OCI-LY3 (cell line): Measurements from ENCODE around the gene APBA1.

Experiments used
- H2AFZ ChIP-seq: fragments of 200-600, 300-600 bp; shearing (Covaris generic); 2 replicates; pipeline ENCODE4 v1.6.0; 2014; ENCODE audit warnings: antibody characterized with exemption, low read depth, low read length
- H3K27ac ChIP-seq: fragments of 200-600, 300-600 bp; sonication (generic); 2 replicates; pipeline ENCODE4 v1.5.1; 2014; ENCODE audit warnings: mild to moderate bottlenecking, low read length, moderate library complexity, mixed read lengths
- H3K27me3 ChIP-seq: fragments of 200-600, 300-600 bp; sonication (generic); 2 replicates; pipeline ENCODE4 v1.6.1; 2014; ENCODE audit warnings: low read depth, low read length, mixed read lengths
- H3K36me3 ChIP-seq: fragments of 200-600, 300-600 bp; sonication (generic); replicated peaks from 2 replicates; pipeline ENCODE3; 2014; ENCODE audit warnings: low read depth, low read length, mixed read lengths
- H3K4me1 ChIP-seq: fragments of 300-600, 200-600 bp; sonication (generic); 2 replicates; pipeline ENCODE4 v1.6.1; 2014; ENCODE audit warnings: low read length, mixed read lengths
- H3K4me2 ChIP-seq: fragments of 200-600, 300-600 bp; sonication (generic); 2 replicates; pipeline ENCODE4 v1.6.1; 2014; ENCODE audit warnings: low read length, mixed read lengths
- H3K4me3 ChIP-seq: fragments of 300-600, 200-600 bp; sonication (generic); 2 replicates; pipeline ENCODE4 v1.5.1; 2014; ENCODE audit warnings: antibody characterized with exemption, mild to moderate bottlenecking, low read length, moderate library complexity
- H3K79me2 ChIP-seq: fragments of 300-600, 200-600 bp; shearing (Covaris generic); 2 replicates; pipeline ENCODE4 v1.6.1; 2014; ENCODE audit warnings: mild to moderate bottlenecking, low read length, mixed read lengths
- H3K9ac ChIP-seq: fragments of 300-600, 200-600 bp; shearing (Covaris generic); 2 replicates; pipeline ENCODE4 v1.6.0; 2014; ENCODE audit warnings: mild to moderate bottlenecking, low read length, moderate library complexity
- H3K9me3 ChIP-seq: fragments of 200-600, 300-600 bp; shearing (Covaris generic); 2 replicates; pipeline ENCODE4 v1.6.1; 2014; ENCODE audit warnings: low read length, mixed read lengths; ENCODE audit not compliant: insufficient read depth
- H4K20me1 ChIP-seq: fragments of 200-600, 300-600 bp; sonication (generic); 2 replicates; pipeline ENCODE4 v1.6.1; 2016; ENCODE audit warnings: low read length, mixed read lengths; ENCODE audit not compliant: insufficient read depth
- EZH2phosphoT487 ChIP-seq: fragments of 200-600 bp; shearing (Covaris generic); IDR thresholded peaks from 2 replicates; pipeline ENCODE4 v1.6.1; 2018; ENCODE audit warnings: antibody characterized with exemption, mixed run types, low read depth
- TF ChIP-seq, protein P1 (sequence below): fragments of 200-600, 300-600 bp; sonication (generic); IDR thresholded peaks from 2 replicates; pipeline ENCODE4 v1.5.1; 2014; ENCODE audit warnings: antibody characterized with exemption, low read length, low read depth

Gene APBA1

DNA sequence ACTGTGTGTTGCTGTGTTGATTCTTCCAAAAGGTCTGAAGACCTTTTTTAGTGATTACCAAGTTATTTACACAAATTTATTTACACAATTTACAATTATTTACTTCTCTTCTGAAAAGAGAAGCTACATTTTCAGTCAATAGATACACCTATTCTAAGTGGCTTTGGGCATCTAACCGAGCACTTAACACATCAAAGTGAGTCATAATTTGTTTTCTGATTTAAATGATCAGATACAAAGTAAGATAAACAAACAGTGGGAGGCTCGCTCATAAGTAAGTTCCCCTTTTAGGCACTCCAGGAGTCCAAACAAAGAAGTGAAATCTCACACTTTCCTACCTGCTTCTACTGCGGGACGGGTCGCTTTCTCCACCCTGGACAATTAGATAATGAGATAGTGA, 90.2 kb downstream of the APBA1 start:
- H3K4me2 ChIP-seq = no peak overlapping the region
- no peaks in the 10 kb centered on the region for H3K4me1 ChIP-seq
- TF ChIP-seq, protein P1, sequence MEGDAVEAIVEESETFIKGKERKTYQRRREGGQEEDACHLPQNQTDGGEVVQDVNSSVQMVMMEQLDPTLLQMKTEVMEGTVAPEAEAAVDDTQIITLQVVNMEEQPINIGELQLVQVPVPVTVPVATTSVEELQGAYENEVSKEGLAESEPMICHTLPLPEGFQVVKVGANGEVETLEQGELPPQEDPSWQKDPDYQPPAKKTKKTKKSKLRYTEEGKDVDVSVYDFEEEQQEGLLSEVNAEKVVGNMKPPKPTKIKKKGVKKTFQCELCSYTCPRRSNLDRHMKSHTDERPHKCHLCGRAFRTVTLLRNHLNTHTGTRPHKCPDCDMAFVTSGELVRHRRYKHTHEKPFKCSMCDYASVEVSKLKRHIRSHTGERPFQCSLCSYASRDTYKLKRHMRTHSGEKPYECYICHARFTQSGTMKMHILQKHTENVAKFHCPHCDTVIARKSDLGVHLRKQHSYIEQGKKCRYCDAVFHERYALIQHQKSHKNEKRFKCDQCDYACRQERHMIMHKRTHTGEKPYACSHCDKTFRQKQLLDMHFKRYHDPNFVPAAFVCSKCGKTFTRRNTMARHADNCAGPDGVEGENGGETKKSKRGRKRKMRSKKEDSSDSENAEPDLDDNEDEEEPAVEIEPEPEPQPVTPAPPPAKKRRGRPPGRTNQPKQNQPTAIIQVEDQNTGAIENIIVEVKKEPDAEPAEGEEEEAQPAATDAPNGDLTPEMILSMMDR = no peak
- TF ChIP-seq EZH2phosphoT487 = no peak
- H3K9me3 ChIP-seq = no peaks in the 10 kb centered on the region
- H3K36me3 ChIP-seq = no peaks in the 10 kb centered on the region
- H2AFZ ChIP-seq = no peak overlapping the region
- no peak overlapping the region for H3K4me3 ChIP-seq
- no peak overlapping the region for H3K9ac ChIP-seq
- H3K27ac ChIP-seq = no peak overlapping the region
- no peaks in the 10 kb centered on the region for H4K20me1 ChIP-seq
- H3K27me3 ChIP-seq = peaks cover 36% of the 10 kb centered on the region
- H3K79me2 ChIP-seq = no peaks in the 10 kb centered on the region

- H4K20me1 ChIP-seq = no peaks in the 10 kb centered on the region
- peaks cover 24% of the 10 kb centered on the region for H3K27me3 ChIP-seq
- H3K79me2 ChIP-seq = no peaks in the 10 kb centered on the region
- no peak overlapping the region for H2AFZ ChIP-seq
- no peak overlapping the region for H3K4me3 ChIP-seq
- H3K9me3 ChIP-seq = no peaks in the 10 kb centered on the region
- H3K9ac ChIP-seq = no peak overlapping the region
- H3K27ac ChIP-seq = no peak overlapping the region
- TF ChIP-seq, protein P1 = no peak
- TF ChIP-seq EZH2phosphoT487 = no peak
- H3K4me2 ChIP-seq = no peak overlapping the region
- no peaks in the 10 kb centered on the region for H3K4me1 ChIP-seq
- H3K36me3 ChIP-seq = no peaks in the 10 kb centered on the region
Measured at GRCh38 chr9:69580582-69581214, 91.5 kb downstream of the APBA1 start.

DNA sequence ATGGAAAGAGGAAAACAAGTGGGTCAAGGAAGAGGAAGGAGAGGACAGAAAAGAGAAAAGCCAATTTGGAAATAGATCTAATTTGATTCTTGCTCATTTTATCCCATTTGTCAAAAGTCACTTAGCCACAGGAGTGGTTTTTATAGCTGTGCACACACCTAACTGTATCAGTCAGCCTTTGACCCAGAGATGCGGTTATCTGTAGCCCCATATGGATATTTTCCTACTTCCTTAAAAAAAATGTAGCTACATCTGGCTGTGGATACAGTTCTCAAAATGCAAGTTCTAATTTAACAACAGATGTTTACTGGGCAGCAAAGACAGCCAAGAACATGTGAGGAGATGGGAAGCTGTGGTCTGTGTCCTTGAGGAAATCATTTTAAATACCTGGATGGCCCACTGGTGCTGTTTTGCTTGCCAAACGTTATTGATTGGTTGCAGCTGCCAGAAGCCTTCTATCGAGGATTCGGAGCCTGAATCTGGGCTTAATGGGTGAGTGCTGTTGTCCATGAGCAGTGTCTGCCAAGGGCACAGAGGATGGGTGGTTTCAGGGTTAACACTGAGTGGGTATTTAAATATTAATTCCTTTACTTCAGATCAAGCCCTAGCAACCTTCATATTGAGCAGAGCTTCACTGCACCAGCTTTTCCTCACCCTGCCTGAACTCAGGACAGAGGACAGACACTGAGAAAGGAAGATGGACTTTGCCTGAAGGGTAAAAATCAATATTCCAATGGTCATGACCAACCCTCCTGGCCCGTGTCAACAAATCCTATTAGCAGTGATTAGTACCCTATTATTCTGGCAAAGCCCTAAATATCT, 92.2 kb downstream of the APBA1 start:
- TF ChIP-seq, protein P1 = no peak
- no peak for TF ChIP-seq EZH2phosphoT487
- Histone ChIP-seq H2AFZ (no peak overlapping the region), H3K4me3 (no peak overlapping the region), H3K36me3 (no peaks in the 10 kb centered on the region), H3K9ac (no peak overlapping the region), H3K4me2 (no peak overlapping the region), H4K20me1 (no peaks in the 10 kb centered on the region), H3K27me3 (peaks cover 24% of the 10 kb centered on the region), H3K9me3 (no peaks in the 10 kb centered on the region), H3K79me2 (no peaks in the 10 kb centered on the region), H3K4me1 (no peaks in the 10 kb centered on the region), H3K27ac (no peak overlapping the region)

GRCh38 chr9:69579032-69579758, 93.0 kb downstream of the APBA1 start:
- H3K4me3 ChIP-seq = no peak overlapping the region
- no peaks in the 10 kb centered on the region for H3K4me1 ChIP-seq
- H3K4me2 ChIP-seq = no peak overlapping the region
- H3K27ac ChIP-seq = no peak overlapping the region
- H2AFZ ChIP-seq = no peak overlapping the region
- H3K27me3 ChIP-seq = peaks cover 24% of the 10 kb centered on the region
- H3K36me3 ChIP-seq = no peaks in the 10 kb centered on the region
- H3K79me2 ChIP-seq = no peaks in the 10 kb centered on the region
- no peak for TF ChIP-seq EZH2phosphoT487
- TF ChIP-seq, protein P1 = no peak
- H3K9ac ChIP-seq = no peak overlapping the region
- H4K20me1 ChIP-seq = no peaks in the 10 kb centered on the region
- H3K9me3 ChIP-seq = no peaks in the 10 kb centered on the region
